ENCODE data around the gene NAALADL2. TPM values are rescaled to one million over a fixed set of nuclear protein-coding genes. Genes with fewer than 3 reads are reported as not detected.

NAALADL2 gene
- total RNA-seq, 6 donors from 2014 or later = 4.4 to 12.6 (median 6.3) TPM

- ATAC-seq (ENCODE audit: low FRiP score in 2 of 2) = no peak
- TF ChIP-seq POLR2AphosphoS5 (IDR thresholded peaks at IDR 0.05) (no peak), POLR2A (IDR thresholded peaks at IDR 0.05) (no peak)
- no peak for DNase-seq
- H3K27me3 ChIP-seq = no peaks in the 10 kb centered on the region
- H3K9me3 ChIP-seq = no peaks in the 10 kb centered on the region
- 32 to 45% methylated on average over 1 of the region's 1 CpG for WGBS, 2 donors
- no peaks in the 10 kb centered on the region for H3K4me1 ChIP-seq
- H3K36me3 ChIP-seq = no peaks in the 10 kb centered on the region
- H3K4me3 ChIP-seq = no peak overlapping the region
- H3K27ac ChIP-seq = no peak overlapping the region
Observed at GRCh38 chr3:175266478-175266877, 407.3 kb downstream of the NAALADL2 start.

DNA sequence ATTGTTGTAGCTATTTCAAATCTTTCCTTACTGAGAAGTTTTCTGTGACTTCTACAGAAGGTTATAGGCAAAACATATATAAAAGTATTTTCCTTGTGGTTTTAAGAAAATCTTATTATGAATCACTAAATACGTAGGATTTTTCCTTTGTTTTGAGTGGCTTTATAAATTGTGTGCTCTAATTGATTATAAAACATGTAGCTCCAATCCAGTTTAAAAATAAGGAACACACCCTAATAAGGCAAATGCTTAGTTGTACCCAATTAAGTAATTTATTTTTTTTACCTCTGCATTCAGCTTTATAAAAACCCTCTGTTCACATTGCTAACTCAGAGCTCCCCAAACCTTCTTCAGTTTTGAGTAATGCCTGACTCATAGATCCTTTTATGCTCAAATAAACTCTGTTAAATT is 408.0 kb downstream of the NAALADL2 start:
- WGBS, 2 donors = 83 to 85% methylated on average over 1 of the region's 1 CpG
- no peak for ATAC-seq (ENCODE audit: low FRiP score in 2 of 2)
- no peaks in the 10 kb centered on the region for H3K27me3 ChIP-seq
- no peak overlapping the region for H3K4me3 ChIP-seq
- no peak overlapping the region for H3K27ac ChIP-seq
- DNase-seq = no peak
- TF ChIP-seq POLR2A (IDR thresholded peaks at IDR 0.05) (no peak), EP300 (IDR thresholded peaks at IDR 0.05) (no peak), POLR2AphosphoS5 (IDR thresholded peaks at IDR 0.05) (no peak)
- TF ChIP-seq, protein P1, sequence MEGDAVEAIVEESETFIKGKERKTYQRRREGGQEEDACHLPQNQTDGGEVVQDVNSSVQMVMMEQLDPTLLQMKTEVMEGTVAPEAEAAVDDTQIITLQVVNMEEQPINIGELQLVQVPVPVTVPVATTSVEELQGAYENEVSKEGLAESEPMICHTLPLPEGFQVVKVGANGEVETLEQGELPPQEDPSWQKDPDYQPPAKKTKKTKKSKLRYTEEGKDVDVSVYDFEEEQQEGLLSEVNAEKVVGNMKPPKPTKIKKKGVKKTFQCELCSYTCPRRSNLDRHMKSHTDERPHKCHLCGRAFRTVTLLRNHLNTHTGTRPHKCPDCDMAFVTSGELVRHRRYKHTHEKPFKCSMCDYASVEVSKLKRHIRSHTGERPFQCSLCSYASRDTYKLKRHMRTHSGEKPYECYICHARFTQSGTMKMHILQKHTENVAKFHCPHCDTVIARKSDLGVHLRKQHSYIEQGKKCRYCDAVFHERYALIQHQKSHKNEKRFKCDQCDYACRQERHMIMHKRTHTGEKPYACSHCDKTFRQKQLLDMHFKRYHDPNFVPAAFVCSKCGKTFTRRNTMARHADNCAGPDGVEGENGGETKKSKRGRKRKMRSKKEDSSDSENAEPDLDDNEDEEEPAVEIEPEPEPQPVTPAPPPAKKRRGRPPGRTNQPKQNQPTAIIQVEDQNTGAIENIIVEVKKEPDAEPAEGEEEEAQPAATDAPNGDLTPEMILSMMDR (IDR thresholded peaks at IDR 0.05) = no peak
- H3K9me3 ChIP-seq = no peaks in the 10 kb centered on the region
- H3K4me1 ChIP-seq = no peaks in the 10 kb centered on the region
- H3K36me3 ChIP-seq = no peaks in the 10 kb centered on the region

GRCh38 chr3:175267561-175267960 is 408.4 kb downstream of the NAALADL2 start:
- Histone ChIP-seq H3K27me3 (no peaks in the 10 kb centered on the region), H3K4me3 (no peak overlapping the region), H3K36me3 (no peaks in the 10 kb centered on the region), H3K4me1 (no peaks in the 10 kb centered on the region), H3K27ac (no peak overlapping the region), H3K9me3 (no peaks in the 10 kb centered on the region)
- 0 to 41% methylated on average over 1 of the region's 1 CpG for WGBS, 2 donors
- DNase-seq (no peak), ATAC-seq (ENCODE audit: low FRiP score in 2 of 2) (no peak)
- no peak for TF ChIP-seq POLR2AphosphoS5 (IDR thresholded peaks at IDR 0.05)
- TF ChIP-seq, protein P1 (IDR thresholded peaks at IDR 0.05) = no peak
- TF ChIP-seq POLR2A (IDR thresholded peaks at IDR 0.05) = no peak
- TF ChIP-seq EP300 (IDR thresholded peaks at IDR 0.05) = no peak

GRCh38 chr3:175269394-175269793 is 410.3 kb downstream of the NAALADL2 start:
- no peaks in the 10 kb centered on the region for H3K36me3 ChIP-seq
- H3K4me3 ChIP-seq = no peak overlapping the region
- TF ChIP-seq POLR2A (IDR thresholded peaks at IDR 0.05) (no peak), EP300 (IDR thresholded peaks at IDR 0.05) (no peak), POLR2AphosphoS5 (IDR thresholded peaks at IDR 0.05) (no peak)
- TF ChIP-seq, protein P1 (IDR thresholded peaks at IDR 0.05) = no peak
- no peak overlapping the region for H3K27ac ChIP-seq
- ATAC-seq (ENCODE audit: low FRiP score in 2 of 2) (no peak), DNase-seq (no peak)
- 90 to 93% methylated on average over 9 of the region's 9 CpGs for WGBS, 2 donors
- H3K27me3 ChIP-seq = no peaks in the 10 kb centered on the region
- H3K9me3 ChIP-seq = no peaks in the 10 kb centered on the region
- no peaks in the 10 kb centered on the region for H3K4me1 ChIP-seq

DNA sequence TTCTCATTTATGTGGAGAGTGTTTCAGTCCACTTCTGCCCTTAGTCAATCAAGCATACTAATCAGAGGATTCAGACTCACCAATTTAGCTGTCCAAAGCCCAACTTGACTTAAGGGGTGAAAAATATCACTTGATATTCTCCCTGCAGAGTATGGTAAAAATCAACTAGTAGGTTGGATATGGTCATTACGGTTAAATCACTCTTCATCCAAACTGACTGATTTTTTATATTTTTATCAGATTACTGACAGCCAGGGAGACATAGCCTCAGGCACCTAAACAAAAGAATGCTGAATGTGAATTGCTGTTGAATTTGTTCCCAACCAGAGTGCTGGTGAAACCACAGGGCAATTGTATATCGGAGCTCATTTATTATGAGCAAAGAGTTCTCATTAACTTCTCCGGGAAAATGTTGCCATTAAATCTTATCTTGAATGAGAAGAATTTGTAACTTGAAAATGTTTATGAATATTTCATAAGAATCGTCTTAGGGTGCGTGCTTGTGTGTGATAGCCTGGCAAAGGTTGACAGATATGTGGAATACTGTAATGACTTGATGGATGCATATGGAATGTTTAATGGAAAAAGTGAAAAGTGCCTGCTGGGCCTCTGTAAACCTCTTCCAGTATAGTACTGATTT is 411.2 kb downstream of the NAALADL2 start:
- H3K4me3 ChIP-seq = no peak overlapping the region
- WGBS, 2 donors = 72 to 73% methylated on average over 5 of the region's 5 CpGs
- H3K9me3 ChIP-seq = no peaks in the 10 kb centered on the region
- no peak overlapping the region for H3K27ac ChIP-seq
- TF ChIP-seq, protein P1 (IDR thresholded peaks at IDR 0.05) = no peak
- TF ChIP-seq POLR2AphosphoS5 (IDR thresholded peaks at IDR 0.05) = no peak
- no peak for TF ChIP-seq POLR2A (IDR thresholded peaks at IDR 0.05)
- TF ChIP-seq EP300 (IDR thresholded peaks at IDR 0.05) = no peak
- H3K27me3 ChIP-seq = no peaks in the 10 kb centered on the region
- no peaks in the 10 kb centered on the region for H3K4me1 ChIP-seq
- no peak for ATAC-seq (ENCODE audit: low FRiP score in 2 of 2)
- DNase-seq = no peak
- no peaks in the 10 kb centered on the region for H3K36me3 ChIP-seq

Measured in upper lobe of left lung (tissue), 6 donors.